ENCODE data around the gene ANKRD36.
"Not testable (repeated sequence)": the region's sequence is repeated elsewhere in the genome, so short reads cannot be mapped to it uniquely, and the experiment has no call there.

Gene ANKRD36

DNA sequence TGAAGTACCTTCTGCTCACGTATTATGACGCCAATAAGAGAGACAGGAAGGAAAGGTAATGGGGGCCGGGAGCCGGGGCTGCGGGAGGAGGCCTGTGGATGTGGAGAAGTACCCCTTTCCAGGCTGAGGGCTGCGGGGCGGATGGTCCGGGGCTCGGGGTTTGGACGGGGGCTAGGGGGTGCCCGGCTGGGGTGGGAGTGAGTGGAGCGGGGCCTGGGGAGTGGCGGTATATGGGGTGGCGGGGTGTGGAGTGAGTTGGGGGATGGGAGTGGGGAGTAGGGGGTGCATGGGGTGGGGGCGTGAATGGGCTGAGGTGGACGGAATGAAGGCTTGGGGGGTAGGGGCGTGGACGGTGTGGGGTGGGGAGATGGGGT is 916 bp downstream of the ANKRD36 start:
- DNase-seq (ENCODE audit: low spot score): not testable (repeated sequence)

DNA sequence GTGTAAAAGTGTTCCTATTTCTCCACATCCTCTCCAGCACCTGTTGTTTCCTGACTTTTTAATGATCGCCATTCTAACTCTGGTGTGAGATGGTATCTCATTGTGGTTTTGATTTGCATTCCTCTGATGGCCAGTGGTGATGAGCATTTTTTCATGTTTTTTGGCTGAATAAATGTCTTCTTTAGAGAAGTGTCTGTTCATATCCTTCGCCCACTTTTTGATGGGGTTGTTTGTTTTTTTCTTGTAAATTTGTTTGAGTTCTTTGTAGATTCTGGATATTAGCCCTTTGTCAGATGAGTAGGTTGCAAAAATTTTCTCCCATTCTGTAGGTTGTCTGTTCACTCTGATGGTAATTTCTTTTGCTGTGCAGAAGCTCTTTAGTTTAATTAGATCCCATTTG is 16.1 kb downstream of the ANKRD36 start:
- DNase-seq (ENCODE audit: low spot score): not testable (repeated sequence)

DNA sequence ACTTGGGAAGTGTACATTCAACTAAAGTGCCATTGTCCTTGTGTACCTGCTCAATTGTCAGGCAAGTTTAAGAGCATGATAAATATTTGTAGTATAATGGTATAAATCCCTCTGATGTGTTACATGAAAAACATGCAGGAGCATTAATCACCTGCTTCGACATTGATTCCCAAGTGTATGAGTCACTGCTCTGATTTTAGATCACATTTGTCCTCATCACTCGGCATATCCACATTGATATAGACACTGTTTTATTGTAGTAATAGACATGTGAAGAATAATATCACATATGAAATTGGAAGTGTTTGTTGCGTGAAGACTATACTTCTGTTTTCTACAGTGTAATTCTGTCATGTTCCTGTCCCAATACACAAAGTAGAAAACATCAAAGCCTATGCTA is 31.1 kb downstream of the ANKRD36 start:
- DNase-seq (ENCODE audit: low spot score): not testable (repeated sequence)

- DNase-seq (ENCODE audit: low spot score): not testable (repeated sequence)
These were observed 53.6 kb downstream of the ANKRD36 start for GRCh38 chr2:97166548-97166947.

DNA sequence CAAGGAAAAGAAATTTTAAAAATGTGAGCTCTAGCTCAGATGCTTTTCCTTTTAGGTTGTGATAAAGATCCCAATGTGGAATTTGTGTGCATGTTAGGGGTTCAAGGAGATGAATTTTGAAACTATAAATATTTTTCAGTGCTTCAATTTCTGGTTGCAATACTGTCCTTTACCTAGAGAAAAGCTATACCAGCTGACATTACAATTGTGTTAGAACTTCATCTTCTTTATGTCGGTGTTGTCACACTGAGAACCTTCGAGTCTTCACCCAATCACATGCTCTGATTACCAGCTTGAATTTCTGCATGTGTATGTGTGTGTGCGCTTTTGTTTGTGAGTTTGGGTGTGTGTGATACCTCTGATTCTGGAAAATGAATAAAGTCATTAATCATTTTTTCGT is 55.0 kb downstream of the ANKRD36 start:
- not testable (repeated sequence) for DNase-seq (ENCODE audit: low spot score)

DNA sequence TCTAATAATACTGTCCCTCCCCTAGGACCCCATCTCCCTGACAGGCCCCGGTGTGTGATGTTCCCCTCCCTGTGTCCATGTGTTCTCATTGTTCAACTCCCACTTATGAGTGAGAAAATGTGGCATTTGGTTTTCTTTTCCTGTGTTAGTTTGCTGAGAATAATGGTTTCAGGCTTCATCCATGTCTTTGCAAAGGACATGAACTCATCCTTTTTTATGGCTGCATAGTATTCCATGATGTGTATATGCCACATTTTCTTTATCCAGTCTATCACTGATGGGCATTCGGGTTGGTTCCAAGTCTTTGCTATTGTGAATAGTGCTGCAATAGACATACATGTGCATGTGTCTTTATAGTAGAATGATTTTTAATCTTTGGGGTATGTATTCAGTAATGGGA is 55.6 kb downstream of the ANKRD36 start:
- DNase-seq (ENCODE audit: low spot score): not testable (repeated sequence)

GRCh38 chr2:97180391-97180790 is 67.4 kb downstream of the ANKRD36 start:
- DNase-seq (ENCODE audit: low spot score): not testable (repeated sequence)

GRCh38 chr2:97195349-97195748 is 82.4 kb downstream of the ANKRD36 start:
- DNase-seq (ENCODE audit: low spot score): not testable (repeated sequence)

DNA sequence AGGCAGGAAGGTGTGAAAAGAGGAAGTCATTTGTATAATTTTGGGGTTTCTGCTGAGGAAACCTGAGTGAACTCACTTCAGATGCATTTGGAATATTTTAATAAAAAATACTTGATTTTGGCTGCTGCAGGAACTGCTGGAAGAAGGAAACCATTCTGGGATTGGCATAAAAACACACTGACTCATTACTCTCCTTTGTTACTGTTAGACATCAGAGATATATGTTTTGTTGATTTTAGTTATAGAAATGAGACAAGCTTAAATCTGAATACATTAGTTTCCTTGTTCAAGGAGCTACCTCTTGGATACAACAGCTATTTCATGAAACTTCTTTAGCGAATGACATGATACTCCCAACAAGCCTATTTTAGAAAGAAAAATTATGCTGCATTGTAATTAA is 84.3 kb downstream of the ANKRD36 start:
- not testable (repeated sequence) for DNase-seq (ENCODE audit: low spot score)

- not testable (repeated sequence) for DNase-seq (ENCODE audit: low spot score)
These were observed 87.9 kb downstream of the ANKRD36 start for GRCh38 chr2:97200887-97201286.

GRCh38 chr2:97202643-97203250 is 89.8 kb downstream of the ANKRD36 start:
- not testable (repeated sequence) for DNase-seq (ENCODE audit: low spot score)

- no peak for DNase-seq (ENCODE audit: low spot score)
These were observed 97.4 kb downstream of the ANKRD36 start for GRCh38 chr2:97210325-97210724.

GRCh38 chr2:97215025-97215424 is 102.1 kb downstream of the ANKRD36 start:
- DNase-seq (ENCODE audit: low spot score): not testable (repeated sequence)

GRCh38 chr2:97230848-97231585 is 118.1 kb downstream of the ANKRD36 start:
- not testable (repeated sequence) for DNase-seq (ENCODE audit: low spot score)

DNA sequence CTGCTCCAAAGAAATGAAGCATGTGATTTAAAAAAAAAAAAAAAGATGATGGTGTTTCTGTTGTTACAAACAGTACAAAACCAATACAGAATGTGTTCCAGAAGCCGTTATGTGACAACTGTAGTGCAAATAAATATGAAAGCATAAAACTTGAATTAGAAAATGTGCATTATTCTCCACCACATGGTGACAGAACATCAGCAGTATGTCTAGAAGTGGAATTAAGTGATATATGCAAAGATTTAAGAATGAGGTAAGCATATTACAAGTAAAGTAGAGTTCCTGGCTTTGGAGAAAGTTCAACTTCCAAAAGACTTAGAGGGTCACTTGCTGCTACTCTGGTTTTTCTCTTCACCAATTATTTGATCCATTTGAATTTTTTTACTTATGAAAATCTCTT is 120.0 kb downstream of the ANKRD36 start:
- DNase-seq (ENCODE audit: low spot score): not testable (repeated sequence)

DNA sequence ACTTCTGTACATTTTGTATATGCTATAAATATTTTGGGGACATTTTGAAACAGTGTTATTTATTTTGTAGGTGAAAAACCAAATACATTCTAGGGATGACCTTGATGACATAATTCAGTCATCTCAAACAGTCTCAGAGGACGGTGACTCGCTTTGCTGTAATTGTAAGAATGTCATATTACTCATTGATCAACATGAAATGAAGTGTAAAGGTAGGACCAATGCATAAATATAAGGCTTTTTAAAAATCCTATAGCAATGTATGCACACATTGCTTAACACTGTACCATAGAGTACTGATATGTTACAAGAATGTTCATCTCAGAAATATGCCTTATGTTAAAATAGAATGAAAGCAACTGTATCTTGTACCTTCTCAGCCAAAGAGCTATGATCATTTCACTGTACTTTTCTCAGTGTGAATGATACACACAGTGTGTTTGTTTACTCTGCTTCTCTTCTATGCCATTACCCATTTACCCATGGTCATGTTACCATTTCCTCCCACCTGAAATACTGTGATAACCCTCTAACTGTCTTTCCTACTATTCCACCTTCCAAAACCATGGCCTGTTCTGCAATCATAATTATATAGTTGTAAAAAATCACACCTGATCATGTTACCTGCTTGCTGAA is 120.8 kb downstream of the ANKRD36 start:
- not testable (repeated sequence) for DNase-seq (ENCODE audit: low spot score)

DNA sequence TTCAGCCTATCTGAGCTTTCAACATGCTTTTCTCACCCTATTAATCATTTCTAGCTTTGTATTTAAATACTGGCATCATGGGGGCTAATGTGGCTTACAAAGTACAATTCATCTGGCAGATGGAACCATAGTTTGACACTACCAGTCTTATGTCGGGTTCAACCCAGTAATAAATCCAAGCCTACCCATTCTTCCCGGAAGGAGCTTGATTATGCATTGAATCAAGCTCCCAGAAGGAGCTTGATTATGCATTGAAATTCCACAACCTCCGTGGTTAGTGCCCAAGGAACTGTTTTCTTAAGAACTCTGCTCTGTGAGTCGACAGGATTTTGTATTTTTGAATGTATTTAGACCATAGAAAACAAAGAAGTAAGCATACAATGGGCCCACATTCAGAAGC is 148.2 kb downstream of the ANKRD36 start:
- DNase-seq (ENCODE audit: low spot score): not testable (repeated sequence)

DNA sequence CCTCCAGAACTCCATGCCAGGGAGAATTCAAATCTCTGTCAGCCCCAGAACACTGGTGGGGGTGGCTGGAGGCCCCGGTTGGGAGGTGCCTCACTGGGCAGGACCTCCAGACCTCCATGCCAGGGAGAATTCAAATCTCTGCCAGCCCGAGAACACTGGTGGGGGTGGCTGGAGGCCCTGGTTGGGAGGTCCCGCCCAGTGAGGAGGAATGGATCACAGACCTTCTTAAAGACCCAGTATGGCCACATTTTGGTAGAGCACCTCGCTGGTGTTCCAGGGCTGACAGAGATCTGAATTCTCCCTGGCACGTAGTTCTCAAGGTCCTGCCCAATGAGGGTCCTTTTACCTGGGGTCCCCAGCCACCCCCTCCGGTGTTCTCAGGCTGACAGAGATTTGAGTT is 153.5 kb downstream of the ANKRD36 start:
- not testable (repeated sequence) for DNase-seq (ENCODE audit: low spot score)

DNA sequence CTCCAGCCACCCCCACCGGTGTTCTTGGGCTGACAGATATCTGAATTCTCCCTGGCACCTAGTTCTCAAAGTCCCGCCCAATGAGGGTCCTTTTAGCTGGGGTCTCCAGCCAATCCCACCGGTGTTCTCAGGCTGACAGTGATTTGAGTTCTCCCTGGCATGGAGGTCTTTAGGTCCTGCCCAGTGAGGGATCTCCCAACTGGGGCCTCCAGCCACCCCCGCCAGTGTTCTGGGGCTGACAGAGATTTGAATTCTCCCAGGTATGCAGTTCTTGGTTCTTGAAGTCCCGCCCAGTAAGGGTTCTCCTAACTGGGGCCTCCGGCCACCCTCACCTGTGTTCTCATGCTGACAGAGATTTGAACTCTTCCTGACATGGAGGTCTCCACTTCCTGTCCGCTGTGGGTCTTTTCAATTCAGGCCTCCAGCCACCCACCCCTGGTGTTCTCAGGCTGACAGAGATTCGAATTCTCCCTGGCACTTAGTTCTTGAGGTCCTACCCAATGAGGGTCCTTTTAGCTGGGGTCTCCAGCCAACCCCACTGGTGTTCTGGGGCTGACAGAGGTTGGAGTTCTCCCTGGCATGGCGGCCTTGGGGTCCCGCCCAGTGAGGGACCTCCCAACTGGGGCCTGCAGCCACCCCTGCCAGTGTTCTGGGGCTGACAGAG is 154.6 kb downstream of the ANKRD36 start:
- no peak for DNase-seq (ENCODE audit: low spot score)

GRCh38 chr2:97268075-97268591 is 155.2 kb downstream of the ANKRD36 start:
- DNase-seq (ENCODE audit: low spot score): not testable (repeated sequence)

DNA sequence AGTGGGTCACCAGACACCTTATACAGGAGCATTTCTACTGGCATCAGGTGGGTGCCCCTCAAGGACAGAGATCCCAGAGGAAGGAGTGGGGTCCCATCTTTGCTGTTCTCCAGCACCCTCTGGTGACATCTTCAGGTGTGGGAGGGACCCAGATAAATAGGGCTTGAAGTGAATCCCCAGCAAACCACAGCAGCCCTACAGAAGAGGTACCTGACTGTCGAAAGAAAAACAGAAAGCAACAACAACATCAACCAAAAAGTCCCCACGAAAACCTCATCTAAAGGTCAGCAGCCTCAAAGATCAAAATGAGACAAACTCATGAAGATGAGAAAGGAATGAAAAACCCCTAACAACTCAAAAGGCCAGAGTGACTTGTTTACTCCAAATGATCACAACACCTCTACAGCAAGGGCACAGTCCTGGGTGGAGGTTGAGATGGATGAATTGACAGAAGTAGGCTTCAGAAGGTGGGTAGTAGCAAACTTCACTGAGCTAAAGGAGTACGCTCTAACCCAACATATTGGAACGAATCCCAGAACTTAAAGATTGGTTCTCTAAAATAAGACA is 163.4 kb downstream of the ANKRD36 start:
- not testable (repeated sequence) for DNase-seq (ENCODE audit: low spot score)

- not testable (repeated sequence) for DNase-seq (ENCODE audit: low spot score)
These were observed 172.2 kb downstream of the ANKRD36 start for GRCh38 chr2:97285187-97285586.
